NCI-H345 (cell line): ENCODE data around the gene ANP32E.

ENCODE experiments used
- DNase-seq: peaks from one replicate; lab custom pipeline; 2025; lab: John Stamatoyannopoulos, UW

Gene ANP32E

GRCh38 chr1:150235852-150236613, at the start of gene ANP32E:
Gene ANP32E (minus strand): TSS chr1:150236112. CDS start chr1:150235786, 326 bp downstream.
- peak; percentile 100 for DNase-seq

GRCh38 chr1:150283260-150283659, 47.3 kb upstream of the ANP32E start:
- no peak for DNase-seq

GRCh38 chr1:150282558-150282958, 46.6 kb upstream of the ANP32E start:
- no peak for DNase-seq

GRCh38 chr1:150281758-150282557, 46.0 kb upstream of the ANP32E start, which contains the start of gene CIART:
Gene CIART (plus strand): TSS chr1:150282554. CDS start chr1:150283268, 714 bp downstream.
- DNase-seq, result peak; percentile 100

- DNase-seq, result peak; percentile 83
These were observed 45.4 kb upstream of the ANP32E start for GRCh38 chr1:150281221-150281757.

GRCh38 chr1:150280138-150280707, 44.3 kb upstream of the ANP32E start:
- DNase-seq, result no peak

GRCh38 chr1:150273311-150273710, 37.4 kb upstream of the ANP32E start:
- no peak for DNase-seq

- DNase-seq, result no peak
These were observed 35.5 kb upstream of the ANP32E start for GRCh38 chr1:150271291-150271959.

- DNase-seq, result no peak
These were observed 33.5 kb upstream of the ANP32E start for GRCh38 chr1:150269451-150269850.

GRCh38 chr1:150268705-150269403, 32.9 kb upstream of the ANP32E start, which contains the start of gene APH1A:
Gene APH1A (minus strand): TSS chr1:150269016. CDS start chr1:150268810, 206 bp downstream.
- peak; percentile 100 for DNase-seq

GRCh38 chr1:150268340-150268704, 32.4 kb upstream of the ANP32E start:
- peak; percentile 45 for DNase-seq

- no peak for DNase-seq
These were observed 32.0 kb upstream of the ANP32E start for GRCh38 chr1:150267896-150268295.

GRCh38 chr1:150263549-150263948, 27.6 kb upstream of the ANP32E start:
- no peak for DNase-seq

GRCh38 chr1:150262388-150263320, 26.7 kb upstream of the ANP32E start:
- no peak for DNase-seq

- DNase-seq, result no peak
These were observed 25.5 kb upstream of the ANP32E start for GRCh38 chr1:150261367-150261766.

GRCh38 chr1:150259758-150260669, 24.1 kb upstream of the ANP32E start:
- peak; percentile 66 for DNase-seq

- no peak for DNase-seq
These were observed 23.3 kb upstream of the ANP32E start for GRCh38 chr1:150259217-150259616.

- no peak for DNase-seq
These were observed 22.0 kb upstream of the ANP32E start, which contains the start of gene CA14 for GRCh38 chr1:150257624-150258585. Gene CA14 (plus strand): TSS chr1:150257774. CDS start chr1:150258129, 355 bp downstream.
